Colonic mucosa (tissue), 4 donors: Measurements from ENCODE around the gene IQCM. TPM values are rescaled to one million over a fixed set of nuclear protein-coding genes. Genes with fewer than 3 reads are reported as not detected.

Experiments
- DNase-seq: peaks from one replicate; pipeline ENCODE4 v3.0.0-alpha.2; 2020
- H3K27ac ChIP-seq: fragments of 200-600 bp; one replicate; pipeline ENCODE4 v1.8.0; 2021
- H3K27me3 ChIP-seq: fragments of 200-600 bp; one replicate; pipeline ENCODE4 v1.8.0; 2021
- H3K36me3 ChIP-seq: fragments of 200-600 bp; one replicate; pipeline ENCODE4 v1.8.0; 2021
- H3K4me1 ChIP-seq: fragments of 200-600 bp; one replicate; pipeline ENCODE4 v1.8.0; 2021; ENCODE audit warnings: mild to moderate bottlenecking
- H3K4me3 ChIP-seq: fragments of 200-600 bp; one replicate; pipeline ENCODE4 v1.8.0; 2021
- H3K9ac ChIP-seq, 2 donors: one replicate each; pipeline ENCODE4 v1.7.0; 2013; ENCODE audit warnings: control low read depth in 2 of 2, low read depth in 2 of 2, low read length in 2 of 2
- H3K9me3 ChIP-seq: fragments of 200-600 bp; one replicate; pipeline ENCODE4 v1.8.0; 2021
- CTCF ChIP-seq: fragments of 200-600 bp; IDR thresholded peaks from one replicate; pipeline ENCODE4 v1.8.0; 2022; ENCODE audit warnings: antibody characterized with exemption, mild to moderate bottlenecking
- intact Hi-C: fragments of 100-400 bp; cut with DNase I; formaldehyde crosslinking; loops from one replicate; pipeline ENCODE4 v1.14.1; 2022
- total RNA-seq, 2 donors: library from RNA; stranded (reverse); fragmentation: NEBNext Ultra II Directional in 1 of 2; extraction: Animal tissue kit (Norgen Biotek cat#: 25700) in 1 of 2; gene quantifications; one replicate each; pipeline ENCODE4 v1.2.1, GENCODE V29; 2021
- donor health status: healthy.
- donor health status: DM: no; HTN: no; CAD: no.
- donor health status: DM: no; HTN: no; CAD: no.

Gene IQCM
- total RNA-seq, 2 donors from 2014 or later, result 3.4 to 5.2 TPM

GRCh38 chr4:149638073-149638472 lies 177.6 kb downstream of the IQCM start:
- Histone ChIP-seq H3K4me3 (no peak overlapping the region), H3K4me1 (no peaks in the 10 kb centered on the region), H3K36me3 (no peaks in the 10 kb centered on the region), H3K9me3 (no peaks in the 10 kb centered on the region), H3K27me3 (no peaks in the 10 kb centered on the region), H3K27ac (no peak overlapping the region), H3K9ac (no peak overlapping the region)
- no peak for DNase-seq
- intact Hi-C loops, result no loop called here
- no peak for TF ChIP-seq CTCF

- H3K9ac ChIP-seq, result no peak overlapping the region
- no peak overlapping the region for H3K4me3 ChIP-seq
- H3K36me3 ChIP-seq, result no peaks in the 10 kb centered on the region
- H3K27me3 ChIP-seq, result no peaks in the 10 kb centered on the region
- no peak for TF ChIP-seq CTCF
- H3K9me3 ChIP-seq, result no peaks in the 10 kb centered on the region
- no peak overlapping the region for H3K27ac ChIP-seq
- no peak for DNase-seq
- no peaks in the 10 kb centered on the region for H3K4me1 ChIP-seq
- intact Hi-C loops, result no loop called here
Observed at GRCh38 chr4:149634368-149634767, 181.3 kb downstream of the IQCM start.

GRCh38 chr4:149631629-149632028 lies 184.0 kb downstream of the IQCM start:
- Histone ChIP-seq H3K27me3 (no peaks in the 10 kb centered on the region), H3K36me3 (no peaks in the 10 kb centered on the region), H3K4me3 (no peak overlapping the region), H3K9ac (no peak overlapping the region), H3K9me3 (no peaks in the 10 kb centered on the region), H3K4me1 (no peaks in the 10 kb centered on the region), H3K27ac (no peak overlapping the region)
- no peak for TF ChIP-seq CTCF
- intact Hi-C loops, result no loop called here
- DNase-seq, result no peak

GRCh38 chr4:149630064-149630463 lies 185.6 kb downstream of the IQCM start:
- no peak for TF ChIP-seq CTCF
- H3K4me3 ChIP-seq, result no peak overlapping the region
- intact Hi-C loops, result no loop called here

GRCh38 chr4:149605601-149606378 lies 209.9 kb downstream of the IQCM start:
- H3K9ac ChIP-seq, result no peak overlapping the region
- no peak for TF ChIP-seq CTCF
- H3K4me1 ChIP-seq, result no peaks in the 10 kb centered on the region
- H3K36me3 ChIP-seq, result no peaks in the 10 kb centered on the region
- intact Hi-C loops, result no loop called here
- DNase-seq, result no peak
- H3K27ac ChIP-seq, result no peak overlapping the region
- H3K27me3 ChIP-seq, result no peaks in the 10 kb centered on the region
- no peaks in the 10 kb centered on the region for H3K9me3 ChIP-seq
- H3K4me3 ChIP-seq, result no peak overlapping the region

More at GRCh38 chr4:149630064-149630463, 185.6 kb downstream of the IQCM start:
- no peak overlapping the region for H3K27ac ChIP-seq
- no peaks in the 10 kb centered on the region for H3K4me1 ChIP-seq
- H3K36me3 ChIP-seq, result no peaks in the 10 kb centered on the region
- H3K9ac ChIP-seq, result no peak overlapping the region
- no peaks in the 10 kb centered on the region for H3K27me3 ChIP-seq
- no peak for DNase-seq
- H3K9me3 ChIP-seq, result no peaks in the 10 kb centered on the region
